ENCODE results near the gene DDC. TPM values are rescaled to one million over a fixed set of nuclear protein-coding genes. Genes with fewer than 3 reads are reported as not detected.
"Not testable (repeated sequence)": the region's sequence is repeated elsewhere in the genome, so short reads cannot be mapped to it uniquely, and the experiment has no call there.

Gene DDC
- total RNA-seq, 2 donors from 2014 or later: 0.85 TPM; not detected in 1

- Histone ChIP-seq H3K36me3 (no peaks in the 10 kb centered on the region), H3K4me1 (ENCODE audit: control insufficient read depth in 1 of 2, low read depth in 2 of 2) (no peaks in the 10 kb centered on the region), H3K27ac (no peak overlapping the region), H3K27me3 (replicated peaks; ENCODE audit: insufficient read depth) (no peaks in the 10 kb centered on the region), H3K4me3 (no peak overlapping the region), H3K9me3 (no peaks in the 10 kb centered on the region)
- DNase-seq (ENCODE audit: low spot score) (no peak), ATAC-seq (ENCODE audit: insufficient number of reproducible peaks, low FRiP score, low read depth) (no peak)
- TF ChIP-seq CTCF (IDR thresholded peaks at IDR 0.05): no peak
These were observed 103.5 kb downstream of the DDC start for GRCh38 chr7:50461695-50462094.

- H3K4me3 ChIP-seq; H3K36me3 ChIP-seq; ATAC-seq (ENCODE audit: insufficient number of reproducible peaks, low FRiP score, low read depth); DNase-seq (ENCODE audit: low spot score); H3K4me1 ChIP-seq (ENCODE audit: control insufficient read depth in 1 of 2, low read depth in 2 of 2); H3K9me3 ChIP-seq; H3K27me3 ChIP-seq (replicated peaks; ENCODE audit: insufficient read depth); H3K27ac ChIP-seq: not testable (repeated sequence)
These were observed 106.0 kb downstream of the DDC start for GRCh38 chr7:50459183-50459582.

GRCh38 chr7:50458651-50459050, 106.6 kb downstream of the DDC start:
- not testable (repeated sequence) for H3K4me1 ChIP-seq (ENCODE audit: control insufficient read depth in 1 of 2, low read depth in 2 of 2); H3K27ac ChIP-seq; DNase-seq (ENCODE audit: low spot score); H3K36me3 ChIP-seq; H3K4me3 ChIP-seq; H3K27me3 ChIP-seq (replicated peaks; ENCODE audit: insufficient read depth); H3K9me3 ChIP-seq; ATAC-seq (ENCODE audit: insufficient number of reproducible peaks, low FRiP score, low read depth)

GRCh38 chr7:50456371-50457123, 108.7 kb downstream of the DDC start:
- no peaks in the 10 kb centered on the region for H3K9me3 ChIP-seq
- ATAC-seq (ENCODE audit: insufficient number of reproducible peaks, low FRiP score, low read depth): no peak
- no peaks in the 10 kb centered on the region for H3K4me1 ChIP-seq (ENCODE audit: control insufficient read depth in 1 of 2, low read depth in 2 of 2)
- H3K36me3 ChIP-seq: no peaks in the 10 kb centered on the region
- no peak for DNase-seq (ENCODE audit: low spot score)
- H3K4me3 ChIP-seq: no peak overlapping the region
- no peak overlapping the region for H3K27ac ChIP-seq
- TF ChIP-seq CTCF (IDR thresholded peaks at IDR 0.05): no peak
- no peaks in the 10 kb centered on the region for H3K27me3 ChIP-seq (replicated peaks; ENCODE audit: insufficient read depth)

GRCh38 chr7:50455658-50456057, 109.5 kb downstream of the DDC start:
- DNase-seq (ENCODE audit: low spot score) (no peak), ATAC-seq (ENCODE audit: insufficient number of reproducible peaks, low FRiP score, low read depth) (no peak)
- H3K4me1 ChIP-seq (ENCODE audit: control insufficient read depth in 1 of 2, low read depth in 2 of 2): peaks cover 0 to 2% of the 10 kb centered on the region in 2 donors
- no peaks in the 10 kb centered on the region for H3K27me3 ChIP-seq (replicated peaks; ENCODE audit: insufficient read depth)
- H3K36me3 ChIP-seq: no peaks in the 10 kb centered on the region
- H3K27ac ChIP-seq: no peak overlapping the region
- no peak overlapping the region for H3K4me3 ChIP-seq
- H3K9me3 ChIP-seq: no peaks in the 10 kb centered on the region
- no peak for TF ChIP-seq CTCF (IDR thresholded peaks at IDR 0.05)

GRCh38 chr7:50454968-50455367, 110.2 kb downstream of the DDC start:
- no peak overlapping the region for H3K27ac ChIP-seq
- H3K36me3 ChIP-seq: no peaks in the 10 kb centered on the region
- H3K4me1 ChIP-seq (ENCODE audit: control insufficient read depth in 1 of 2, low read depth in 2 of 2): peaks cover 0 to 4% of the 10 kb centered on the region in 2 donors
- H3K27me3 ChIP-seq (replicated peaks; ENCODE audit: insufficient read depth): no peaks in the 10 kb centered on the region
- no peak for TF ChIP-seq CTCF (IDR thresholded peaks at IDR 0.05)
- H3K9me3 ChIP-seq: no peaks in the 10 kb centered on the region
- H3K4me3 ChIP-seq: no peak overlapping the region
- ATAC-seq (ENCODE audit: insufficient number of reproducible peaks, low FRiP score, low read depth) (no peak), DNase-seq (ENCODE audit: low spot score) (no peak)

All from thoracic aorta (tissue), 2 donors.